Esophagus muscularis mucosa (tissue), 4 donors: ENCODE measurements around the gene CSMD2. TPM values are rescaled to one million over a fixed set of nuclear protein-coding genes. Genes with fewer than 3 reads are reported as not detected.
A peak's percentile ranks its signal among the peaks of the same experiment; 100 is the strongest.

Source experiments
- DNase-seq: peaks from one replicate; pipeline ENCODE4 v3.0.0-alpha.2; 2017; ENCODE audit errors: extremely low spot score
- H3K27ac ChIP-seq, 4 donors: fragments of 200-600 bp; sonication (generic); replicated peaks in 1 of 4; 1 replicate in 3 of 4; 2 replicates in 1 of 4; pipeline ENCODE4 v1.5.1; 2016 to 2019; ENCODE audit warnings: mild to moderate bottlenecking in 1 of 4
- H3K27me3 ChIP-seq, 4 donors: fragments of 200-600 bp; sonication (generic); one replicate each; pipeline versions ENCODE4 v1.5.1 to v1.6.0; 2016 to 2019
- H3K36me3 ChIP-seq, 4 donors: fragments of 200-600 bp; sonication (generic); one replicate each; pipeline ENCODE4 v1.5.1; 2016 to 2019
- H3K4me1 ChIP-seq, 4 donors: fragments of 200-600 bp; sonication (generic); one replicate each; pipeline ENCODE4 v1.5.1; 2016 to 2019
- H3K4me3 ChIP-seq, 4 donors: fragments of 200-600 bp; sonication (generic); 1 replicate in 2 of 4; 2 replicates in 2 of 4; pipeline ENCODE4 v1.5.1; 2016 to 2019; ENCODE audit warnings: mild to moderate bottlenecking in 4 of 4, moderate library complexity in 1 of 4
- H3K9me3 ChIP-seq, 4 donors: fragments of 200-600 bp; sonication (generic); 1 replicate in 3 of 4; 2 replicates in 1 of 4; pipeline ENCODE4 v1.5.1; 2016 to 2019
- EP300 ChIP-seq: sonication (generic); formaldehyde crosslinking; IDR thresholded peaks from one replicate; pipeline ENCODE4 v1.6.1; 2017; ENCODE audit warnings: antibody characterized with exemption
- POLR2A ChIP-seq: fragments of 450-650 bp; IDR thresholded peaks from one replicate; pipeline ENCODE4 v1.6.1; 2017; ENCODE audit warnings: antibody characterized with exemption, moderate library complexity, mild to moderate bottlenecking, low read depth
- POLR2AphosphoS5 ChIP-seq, 2 donors: sonication (generic); formaldehyde crosslinking; IDR thresholded peaks; one replicate each; pipeline ENCODE4 v1.6.1; 2017; ENCODE audit warnings: antibody characterized with exemption in 2 of 2
- WGBS: methylation state at CpG from one replicate; pipeline ENCODE4 v1.1.5; 2018; 5-methylcytosine and 5-hydroxymethylcytosine counted together
- intact Hi-C: fragments of 100-400 bp; cut with DNase I; formaldehyde crosslinking; loops from one replicate; pipeline ENCODE4 v1.15.1; 2023
- total RNA-seq, 4 donors: library from RNA; depleted of rRNA; stranded (reverse); fragments of >200 nt; gene quantifications; one replicate each; pipeline versions ENCODE4 v1.1.0 to v1.2.1, GENCODE V29; 2016
- TF ChIP-seq, protein P1 (sequence below), 3 experiments: fragments of 200-600 bp in 2 of 3; fragments of 450-650 bp in 1 of 3; sonication (generic) in 2 of 3; IDR thresholded peaks; one replicate each; pipeline ENCODE4 v1.5.1; 2017 to 2019; ENCODE audit warnings: antibody characterized with exemption in 3 of 3, mild to moderate bottlenecking in 2 of 3, moderate library complexity in 1 of 3

CSMD2 gene
- total RNA-seq, 4 donors from 2014 or later = 0.26 to 0.75 (median 0.37) TPM

DNA sequence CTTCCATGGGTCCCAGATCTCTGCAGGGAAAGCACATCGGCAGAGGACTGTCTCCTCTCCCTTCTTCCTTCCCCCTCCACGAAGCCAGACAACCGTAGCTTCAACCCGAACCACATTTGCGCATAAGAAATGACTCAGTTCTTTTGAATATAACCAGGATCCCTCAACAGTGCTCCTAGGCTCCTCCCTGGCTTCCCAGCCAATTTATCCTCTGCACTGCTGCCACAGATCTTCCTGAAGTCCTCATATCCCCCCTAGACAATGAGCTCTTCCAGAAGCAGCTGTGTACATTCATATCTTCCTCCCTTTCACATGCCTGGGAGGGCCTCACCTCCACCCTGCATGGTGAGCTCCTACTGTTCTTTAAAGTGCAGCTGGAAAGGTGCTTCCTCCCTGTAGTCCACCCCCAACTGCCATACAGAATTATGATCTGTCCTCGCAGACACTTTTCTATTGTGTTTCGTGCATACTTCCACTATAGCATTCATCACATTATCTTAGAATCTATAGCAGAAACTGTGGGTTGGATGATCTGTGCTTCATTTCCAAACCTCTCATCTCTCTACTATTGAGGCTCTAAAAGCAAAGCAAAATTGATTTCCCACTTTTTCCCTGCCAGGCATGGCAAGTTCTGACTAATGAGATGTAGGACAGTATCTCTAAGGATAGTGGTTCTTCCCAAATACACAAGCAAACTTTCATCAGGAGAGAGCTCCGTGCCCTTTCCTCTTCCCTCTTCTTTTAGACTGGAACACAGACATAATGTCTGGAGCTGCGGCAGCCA lies 480.4 kb downstream of the CSMD2 start:
- Histone ChIP-seq H3K9me3 (no peaks in the 10 kb centered on the region), H3K27ac (no peak overlapping the region), H3K4me3 (no peak overlapping the region), H3K36me3 (no peaks in the 10 kb centered on the region), H3K4me1 (no peaks in the 10 kb centered on the region), H3K27me3 (peaks cover 0 to 36% (median 0%) of the 10 kb centered on the region in 4 donors)
- 79% methylated on average over 9 of the region's 9 CpGs for WGBS
- peak; percentile 70 for DNase-seq
- intact Hi-C loops = no loop called here
- TF ChIP-seq, protein P1, sequence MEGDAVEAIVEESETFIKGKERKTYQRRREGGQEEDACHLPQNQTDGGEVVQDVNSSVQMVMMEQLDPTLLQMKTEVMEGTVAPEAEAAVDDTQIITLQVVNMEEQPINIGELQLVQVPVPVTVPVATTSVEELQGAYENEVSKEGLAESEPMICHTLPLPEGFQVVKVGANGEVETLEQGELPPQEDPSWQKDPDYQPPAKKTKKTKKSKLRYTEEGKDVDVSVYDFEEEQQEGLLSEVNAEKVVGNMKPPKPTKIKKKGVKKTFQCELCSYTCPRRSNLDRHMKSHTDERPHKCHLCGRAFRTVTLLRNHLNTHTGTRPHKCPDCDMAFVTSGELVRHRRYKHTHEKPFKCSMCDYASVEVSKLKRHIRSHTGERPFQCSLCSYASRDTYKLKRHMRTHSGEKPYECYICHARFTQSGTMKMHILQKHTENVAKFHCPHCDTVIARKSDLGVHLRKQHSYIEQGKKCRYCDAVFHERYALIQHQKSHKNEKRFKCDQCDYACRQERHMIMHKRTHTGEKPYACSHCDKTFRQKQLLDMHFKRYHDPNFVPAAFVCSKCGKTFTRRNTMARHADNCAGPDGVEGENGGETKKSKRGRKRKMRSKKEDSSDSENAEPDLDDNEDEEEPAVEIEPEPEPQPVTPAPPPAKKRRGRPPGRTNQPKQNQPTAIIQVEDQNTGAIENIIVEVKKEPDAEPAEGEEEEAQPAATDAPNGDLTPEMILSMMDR (IDR thresholded peaks at IDR 0.05) = no peak

DNA sequence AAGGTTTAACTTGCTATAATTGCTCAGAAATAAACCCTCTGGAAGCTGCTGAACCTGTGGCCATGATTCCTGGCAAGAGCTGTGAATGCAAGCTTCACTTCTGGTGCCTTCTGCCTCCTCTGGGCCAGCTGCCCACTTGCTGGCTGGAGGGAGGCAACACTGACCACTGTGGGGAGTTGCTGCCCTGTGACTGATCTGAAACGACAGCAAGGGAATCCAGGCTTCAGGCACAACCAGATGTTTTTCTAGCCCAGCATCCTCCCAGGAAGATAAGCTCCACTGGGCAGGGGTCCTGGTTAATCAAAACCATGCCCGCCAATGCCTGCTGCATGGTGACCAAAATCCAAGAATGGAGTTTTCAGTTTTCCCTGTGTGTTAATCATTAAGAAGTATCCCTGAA lies 481.1 kb downstream of the CSMD2 start:
- intact Hi-C loops = no loop called here
- Histone ChIP-seq H3K27me3 (peaks cover 0 to 35% (median 0%) of the 10 kb centered on the region in 4 donors), H3K36me3 (no peaks in the 10 kb centered on the region), H3K4me1 (no peaks in the 10 kb centered on the region), H3K9me3 (no peaks in the 10 kb centered on the region), H3K4me3 (no peak overlapping the region), H3K27ac (no peak overlapping the region)
- DNase-seq = peak; percentile 57
- TF ChIP-seq POLR2AphosphoS5 (IDR thresholded peaks at IDR 0.05) (no peak), POLR2A (no peak), EP300 (no peak)
- TF ChIP-seq, protein P1 (IDR thresholded peaks at IDR 0.05) = no peak
- no CpG with 5 or more reads among the region's 2 CpGs for WGBS

DNA sequence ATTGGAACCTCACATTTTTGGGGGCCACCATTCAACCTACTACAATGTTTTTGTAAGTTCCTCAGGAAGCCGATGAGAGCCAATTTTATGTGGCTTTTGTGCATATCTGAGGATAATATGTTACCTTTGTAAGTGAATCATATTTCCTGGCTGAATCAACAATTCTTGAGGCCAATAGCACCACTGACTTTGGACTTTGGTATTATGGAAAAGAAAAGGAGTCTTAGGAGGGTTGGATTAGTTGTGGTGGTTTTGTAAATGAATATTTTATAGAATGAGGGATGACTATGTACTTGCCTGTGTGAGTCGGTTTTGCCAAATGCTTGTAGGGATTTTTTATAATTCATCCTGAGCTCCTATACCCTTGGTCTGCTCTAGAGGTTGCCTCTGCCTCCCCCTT lies 482.7 kb downstream of the CSMD2 start:
- peaks cover 0 to 35% (median 0%) of the 10 kb centered on the region in 4 donors for H3K27me3 ChIP-seq
- no peak overlapping the region for H3K4me3 ChIP-seq
- H3K36me3 ChIP-seq = no peaks in the 10 kb centered on the region
- TF ChIP-seq POLR2AphosphoS5 (IDR thresholded peaks at IDR 0.05) = no peak
- no peak for TF ChIP-seq POLR2A
- TF ChIP-seq, protein P1 (IDR thresholded peaks at IDR 0.05) = no peak
- TF ChIP-seq EP300 = no peak
- 94% methylated on average over 2 of the region's 2 CpGs for WGBS
- H3K4me1 ChIP-seq = no peaks in the 10 kb centered on the region
- no peaks in the 10 kb centered on the region for H3K9me3 ChIP-seq
- DNase-seq = peak; percentile 19
- intact Hi-C loops = no loop called here
- H3K27ac ChIP-seq = no peak overlapping the region

DNA sequence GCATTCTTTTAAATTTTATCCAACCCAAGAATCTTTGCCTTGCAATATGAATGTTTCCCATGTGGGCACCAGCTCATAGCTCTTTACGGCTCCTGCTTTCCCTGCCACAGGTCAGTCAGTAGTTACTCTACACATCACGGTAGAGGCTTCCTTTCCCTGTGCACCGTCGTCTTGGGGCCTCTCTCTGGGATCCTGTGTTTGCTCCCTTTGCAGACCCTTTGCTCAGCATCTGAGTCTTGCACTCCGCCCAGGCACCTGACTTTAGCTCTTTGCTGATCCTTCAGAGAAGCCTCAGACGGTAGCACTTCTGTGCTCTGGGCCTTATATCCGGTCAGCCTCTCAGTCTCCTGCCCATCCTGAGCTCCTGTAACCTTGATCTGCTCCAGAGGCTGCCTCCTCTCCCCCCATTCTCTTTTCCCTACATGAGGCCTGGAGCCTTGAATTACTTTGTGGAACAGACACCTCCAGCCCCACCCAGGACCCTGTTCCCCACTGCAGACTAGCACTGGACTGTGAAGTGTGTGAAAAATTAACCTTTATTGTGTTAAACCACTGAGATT lies 484.7 kb downstream of the CSMD2 start:
- Histone ChIP-seq H3K27ac (no peak overlapping the region), H3K36me3 (no peaks in the 10 kb centered on the region), H3K4me3 (no peak overlapping the region), H3K9me3 (no peaks in the 10 kb centered on the region), H3K4me1 (no peaks in the 10 kb centered on the region), H3K27me3 (peaks cover 0 to 21% (median 0%) of the 10 kb centered on the region in 4 donors)
- TF ChIP-seq, protein P1 (IDR thresholded peaks at IDR 0.05) = no peak
- no peak for TF ChIP-seq POLR2A
- TF ChIP-seq POLR2AphosphoS5 (IDR thresholded peaks at IDR 0.05) = no peak
- no peak for TF ChIP-seq EP300
- WGBS = 81% methylated on average over 7 of the region's 7 CpGs
- intact Hi-C loops = no loop called here
- peak; percentile 66 for DNase-seq
